A673 (cell line): ENCODE data around the gene NPIPB4.
"Not testable (repeated sequence)": the region's sequence is repeated elsewhere in the genome, so short reads cannot be mapped to it uniquely, and the experiment has no call there.

Experiments
- EZH2 ChIP-seq: fragments of 200-600 bp; sonication (generic); IDR thresholded peaks from 2 replicates; pipeline ENCODE4 v1.6.1; 2017; ENCODE audit warnings: borderline replicate concordance, low read depth, mild to moderate bottlenecking, mixed read lengths, antibody characterized with exemption, low read length; ENCODE audit not compliant: poor library complexity, severe bottlenecking
- TF ChIP-seq, protein P1 (sequence below): fragments of 300-800, 200-600 bp; sonication (generic); conservative IDR thresholded peaks from 2 replicates; pipeline ENCODE4 v1.5.1; 2017; ENCODE audit warnings: low read depth, mild to moderate bottlenecking, antibody characterized with exemption, low read length, moderate library complexity, mixed read lengths

GRCh38 chr16:21837186-21837585 is 20.4 kb downstream of the NPIPB4 start:
- TF ChIP-seq, protein P1, sequence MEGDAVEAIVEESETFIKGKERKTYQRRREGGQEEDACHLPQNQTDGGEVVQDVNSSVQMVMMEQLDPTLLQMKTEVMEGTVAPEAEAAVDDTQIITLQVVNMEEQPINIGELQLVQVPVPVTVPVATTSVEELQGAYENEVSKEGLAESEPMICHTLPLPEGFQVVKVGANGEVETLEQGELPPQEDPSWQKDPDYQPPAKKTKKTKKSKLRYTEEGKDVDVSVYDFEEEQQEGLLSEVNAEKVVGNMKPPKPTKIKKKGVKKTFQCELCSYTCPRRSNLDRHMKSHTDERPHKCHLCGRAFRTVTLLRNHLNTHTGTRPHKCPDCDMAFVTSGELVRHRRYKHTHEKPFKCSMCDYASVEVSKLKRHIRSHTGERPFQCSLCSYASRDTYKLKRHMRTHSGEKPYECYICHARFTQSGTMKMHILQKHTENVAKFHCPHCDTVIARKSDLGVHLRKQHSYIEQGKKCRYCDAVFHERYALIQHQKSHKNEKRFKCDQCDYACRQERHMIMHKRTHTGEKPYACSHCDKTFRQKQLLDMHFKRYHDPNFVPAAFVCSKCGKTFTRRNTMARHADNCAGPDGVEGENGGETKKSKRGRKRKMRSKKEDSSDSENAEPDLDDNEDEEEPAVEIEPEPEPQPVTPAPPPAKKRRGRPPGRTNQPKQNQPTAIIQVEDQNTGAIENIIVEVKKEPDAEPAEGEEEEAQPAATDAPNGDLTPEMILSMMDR, result not testable (repeated sequence)
- not testable (repeated sequence) for TF ChIP-seq EZH2
